Measurements from ENCODE around the gene ABCA5.

GRCh38 chr17:69286257-69286656 is 40.7 kb downstream of the ABCA5 start:
- TF ChIP-seq CTCF (IDR thresholded peaks at IDR 0.05), result no peak
- no peak for TF ChIP-seq POLR2AphosphoS5 (IDR thresholded peaks at IDR 0.05)
- no peak for TF ChIP-seq POLR2A (IDR thresholded peaks at IDR 0.05)
